Chondrocyte (in vitro differentiated cells): Measurements from ENCODE around the gene NAP1L5. TPM values are rescaled to one million over a fixed set of nuclear protein-coding genes. Genes with fewer than 3 reads are reported as not detected.

ENCODE experiments used
- DNase-seq: peaks from one replicate; pipeline ENCODE4 v3.0.0; 2021; ENCODE audit warnings: mixed read lengths, low spot score
- H3K27ac Mint-ChIP-seq: one replicate; pipeline ENCODE4 v1.8.0; 2021; ENCODE audit warnings: mild to moderate bottlenecking, moderate library complexity, mixed read lengths; ENCODE audit not compliant: unreplicated experiment
- H3K27me3 Mint-ChIP-seq: 2 replicates; pipeline ENCODE4 v1.8.0; 2021; ENCODE audit warnings: low read depth, mixed read lengths
- H3K36me3 Mint-ChIP-seq: 2 replicates; pipeline ENCODE4 v1.8.0; 2021; ENCODE audit warnings: low read depth, mixed read lengths
- H3K4me1 Mint-ChIP-seq: 2 replicates; pipeline ENCODE4 v1.8.0; 2021; ENCODE audit warnings: low read depth, mild to moderate bottlenecking, mixed read lengths
- H3K4me3 Mint-ChIP-seq: one replicate; pipeline ENCODE4 v1.8.0; 2021; ENCODE audit warnings: mild to moderate bottlenecking, moderate library complexity, mixed read lengths; ENCODE audit not compliant: unreplicated experiment
- H3K9me3 Mint-ChIP-seq: 2 replicates; pipeline ENCODE4 v1.8.0; 2021; ENCODE audit warnings: low read depth, mixed read lengths
- total RNA-seq: library from RNA; stranded (reverse); gene quantifications from 3 replicates; pipeline ENCODE4 v1.2.1, GENCODE V29; 2021
- TF ChIP-seq, protein P1 (sequence below): fragments of 200-600 bp; sonication (generic); IDR thresholded peaks from 2 replicates; pipeline ENCODE4 v1.5.0; 2021; ENCODE audit warnings: antibody characterized with exemption, mild to moderate bottlenecking, moderate library complexity

NAP1L5 gene
- total RNA-seq, 1 donor from 2014 or later = 5.8 TPM

DNA sequence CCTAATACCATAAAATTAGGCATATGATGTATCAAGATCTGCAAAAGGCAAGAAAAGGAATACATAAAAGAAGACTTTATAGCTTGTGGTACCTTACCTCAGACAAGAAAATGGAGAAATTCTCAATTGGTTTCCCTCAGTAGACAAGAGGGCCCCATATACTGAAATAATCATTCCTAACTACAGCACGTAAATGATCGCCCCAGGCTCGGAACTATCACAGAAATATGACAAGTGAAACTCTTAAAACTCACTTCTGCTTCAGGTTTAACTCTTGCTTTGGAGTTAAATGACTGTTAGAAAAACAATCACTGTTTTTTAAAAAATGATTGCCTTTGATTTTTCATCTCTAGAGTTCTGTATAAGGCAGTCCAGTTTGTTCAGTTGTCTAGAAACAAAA, 38.6 kb upstream of the NAP1L5 start:
- no peak overlapping the region for H3K27ac Mint-ChIP-seq

GRCh38 chr4:88735564-88735963, 37.9 kb upstream of the NAP1L5 start:
- no peaks in the 10 kb centered on the region for H3K27me3 Mint-ChIP-seq
- H3K36me3 Mint-ChIP-seq = peaks cover 12% of the 10 kb centered on the region
- H3K27ac Mint-ChIP-seq = no peak overlapping the region

More for the DNA sequence above, 38.6 kb upstream of the NAP1L5 start:
- Mint-ChIP-seq H3K4me1 (peaks cover 32% of the 10 kb centered on the region), H3K4me3 (no peak overlapping the region), H3K9me3 (no peaks in the 10 kb centered on the region), H3K27me3 (no peaks in the 10 kb centered on the region), H3K36me3 (peaks cover 9% of the 10 kb centered on the region)
- TF ChIP-seq, protein P1, sequence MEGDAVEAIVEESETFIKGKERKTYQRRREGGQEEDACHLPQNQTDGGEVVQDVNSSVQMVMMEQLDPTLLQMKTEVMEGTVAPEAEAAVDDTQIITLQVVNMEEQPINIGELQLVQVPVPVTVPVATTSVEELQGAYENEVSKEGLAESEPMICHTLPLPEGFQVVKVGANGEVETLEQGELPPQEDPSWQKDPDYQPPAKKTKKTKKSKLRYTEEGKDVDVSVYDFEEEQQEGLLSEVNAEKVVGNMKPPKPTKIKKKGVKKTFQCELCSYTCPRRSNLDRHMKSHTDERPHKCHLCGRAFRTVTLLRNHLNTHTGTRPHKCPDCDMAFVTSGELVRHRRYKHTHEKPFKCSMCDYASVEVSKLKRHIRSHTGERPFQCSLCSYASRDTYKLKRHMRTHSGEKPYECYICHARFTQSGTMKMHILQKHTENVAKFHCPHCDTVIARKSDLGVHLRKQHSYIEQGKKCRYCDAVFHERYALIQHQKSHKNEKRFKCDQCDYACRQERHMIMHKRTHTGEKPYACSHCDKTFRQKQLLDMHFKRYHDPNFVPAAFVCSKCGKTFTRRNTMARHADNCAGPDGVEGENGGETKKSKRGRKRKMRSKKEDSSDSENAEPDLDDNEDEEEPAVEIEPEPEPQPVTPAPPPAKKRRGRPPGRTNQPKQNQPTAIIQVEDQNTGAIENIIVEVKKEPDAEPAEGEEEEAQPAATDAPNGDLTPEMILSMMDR = no peak
- no peak for DNase-seq

DNA sequence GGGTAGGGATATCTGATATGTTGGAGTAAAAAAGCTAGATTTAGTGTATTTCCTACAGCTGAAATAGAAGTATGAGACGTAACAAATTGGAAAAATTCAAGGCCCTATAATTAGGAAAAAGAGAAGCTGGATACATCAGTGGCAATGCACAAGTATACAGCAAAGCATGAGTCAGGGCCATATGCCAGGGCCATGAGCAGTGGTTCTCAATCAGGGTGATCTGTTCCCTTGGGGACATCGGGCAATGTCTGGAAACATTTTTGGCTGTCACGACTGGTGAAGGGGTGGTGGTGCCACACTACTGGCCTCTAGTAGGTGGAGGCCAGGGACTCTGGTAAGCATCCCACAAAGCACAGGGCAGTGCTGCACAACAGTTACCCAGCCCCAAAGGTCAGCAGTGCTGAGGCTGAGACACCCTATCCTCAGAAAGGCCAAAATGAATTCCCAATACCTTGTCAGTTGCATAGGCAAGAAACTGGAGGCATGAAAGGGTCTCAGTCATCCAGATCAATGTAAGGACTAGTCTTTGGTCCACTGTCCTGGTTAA, 36.8 kb upstream of the NAP1L5 start:
- DNase-seq = no peak
- peaks cover 21% of the 10 kb centered on the region for H3K4me1 Mint-ChIP-seq
- H3K36me3 Mint-ChIP-seq = peaks cover 14% of the 10 kb centered on the region
- no peak overlapping the region for H3K27ac Mint-ChIP-seq
- TF ChIP-seq, protein P1 = no peak
- H3K9me3 Mint-ChIP-seq = no peaks in the 10 kb centered on the region
- no peak overlapping the region for H3K4me3 Mint-ChIP-seq
- H3K27me3 Mint-ChIP-seq = no peaks in the 10 kb centered on the region

More at GRCh38 chr4:88735564-88735963, 37.9 kb upstream of the NAP1L5 start:
- Mint-ChIP-seq H3K4me3 (no peak overlapping the region), H3K4me1 (peaks cover 29% of the 10 kb centered on the region), H3K9me3 (no peaks in the 10 kb centered on the region)
- TF ChIP-seq, protein P1 = no peak
- no peak for DNase-seq

DNA sequence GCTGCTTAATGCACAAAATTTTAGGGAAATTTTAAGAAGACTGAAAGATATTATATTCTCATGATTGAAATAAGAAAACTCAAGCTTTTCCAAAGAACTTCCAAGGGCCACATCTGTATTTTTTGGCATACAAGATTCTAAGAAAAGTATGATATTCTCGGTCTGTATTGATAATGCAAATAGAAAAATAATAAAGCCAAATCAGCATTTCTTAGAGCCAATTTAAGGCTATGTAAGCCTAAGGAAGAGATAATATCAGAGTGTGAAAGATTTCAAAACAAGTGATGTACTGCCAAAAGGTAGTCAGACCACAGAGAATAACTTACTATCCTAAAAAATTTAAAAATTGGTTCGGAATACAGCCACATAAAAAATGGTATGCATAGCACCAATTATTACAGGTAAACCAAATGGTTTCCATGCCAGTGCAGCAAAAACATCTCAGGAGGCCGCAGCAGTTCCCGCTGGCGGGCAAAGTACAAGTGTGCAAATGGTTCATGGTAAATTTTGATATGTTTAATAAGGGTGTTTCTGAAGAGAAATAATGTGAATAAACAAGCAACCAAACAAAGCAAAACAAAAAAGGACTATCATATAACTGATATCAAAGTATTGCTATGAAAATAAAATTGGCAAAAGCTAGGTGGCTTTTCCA, 35.2 kb upstream of the NAP1L5 start:
- Mint-ChIP-seq H3K4me3 (no peak overlapping the region), H3K27me3 (no peaks in the 10 kb centered on the region), H3K9me3 (no peaks in the 10 kb centered on the region), H3K4me1 (peaks cover 17% of the 10 kb centered on the region), H3K27ac (no peak overlapping the region), H3K36me3 (peaks cover 13% of the 10 kb centered on the region)
- TF ChIP-seq, protein P1 = no peak
- DNase-seq = no peak

GRCh38 chr4:88731381-88731780, 33.8 kb upstream of the NAP1L5 start:
- no peaks in the 10 kb centered on the region for H3K27me3 Mint-ChIP-seq
- peaks cover 9% of the 10 kb centered on the region for H3K4me1 Mint-ChIP-seq
- H3K27ac Mint-ChIP-seq = no peak overlapping the region
- TF ChIP-seq, protein P1 = no peak
- H3K9me3 Mint-ChIP-seq = no peaks in the 10 kb centered on the region
- no peak overlapping the region for H3K4me3 Mint-ChIP-seq
- H3K36me3 Mint-ChIP-seq = peaks cover 15% of the 10 kb centered on the region
- DNase-seq = no peak
